Stomach (tissue), 9 donors: ENCODE results near the gene WDR93. TPM values are rescaled to one million over a fixed set of nuclear protein-coding genes. Genes with fewer than 3 reads are reported as not detected.

Source experiments
- DNase-seq, 2 donors: peaks; one replicate each; pipeline versions ENCODE4 v3.0.0 to v3.0.0-alpha.2; 2013 to 2019
- H3K27ac ChIP-seq, 5 donors: fragments of 200-600 bp in 4 of 5; sonication (generic) in 4 of 5; one replicate each; pipeline ENCODE4 v1.5.1; 2013 to 2019; ENCODE audit warnings: mild to moderate bottlenecking in 1 of 5, moderate library complexity in 1 of 5
- H3K27me3 ChIP-seq, 3 donors: fragments of 200-600 bp; sonication (generic); one replicate each; pipeline ENCODE4 v1.5.1; 2017 to 2019; ENCODE audit warnings: mixed run types in 1 of 3
- H3K36me3 ChIP-seq, 4 donors: fragments of 200-600 bp; sonication (generic); 1 replicate in 3 of 4; 2 replicates in 1 of 4; pipeline ENCODE4 v1.5.1; 2016 to 2019
- H3K4me1 ChIP-seq, 4 donors: fragments of 200-600 bp; sonication (generic); one replicate each; pipeline ENCODE4 v1.5.1; 2016 to 2019
- H3K4me3 ChIP-seq, 4 donors: fragments of 200-600 bp; sonication (generic) in 3 of 4; one replicate each; pipeline ENCODE4 v1.5.1; 2016 to 2019; ENCODE audit warnings: mild to moderate bottlenecking in 1 of 4
- H3K9me3 ChIP-seq, 4 donors: fragments of 200-600 bp; sonication (generic); one replicate each; pipeline ENCODE4 v1.5.1; 2016 to 2019
- CTCF ChIP-seq, 7 experiments: fragments of 450-650 bp in 4 of 7; fragments of 200-600 bp in 3 of 7; sonication (generic) in 3 of 7; IDR thresholded peaks; one replicate each; pipeline ENCODE4 v1.5.1; 2016 to 2019; ENCODE audit warnings: antibody characterized with exemption in 7 of 7, control low read depth in 2 of 7, mild to moderate bottlenecking in 1 of 7
- EP300 ChIP-seq: sonication (generic); formaldehyde crosslinking; IDR thresholded peaks from one replicate; pipeline ENCODE4 v1.6.1; 2017; ENCODE audit warnings: antibody characterized with exemption
- POLR2A ChIP-seq, 4 donors: fragments of 450-650 bp; IDR thresholded peaks; one replicate each; pipeline ENCODE4 v1.6.1; 2016; ENCODE audit warnings: antibody characterized with exemption in 4 of 4, control low read depth in 2 of 4, mild to moderate bottlenecking in 1 of 4, moderate library complexity in 1 of 4
- POLR2AphosphoS5 ChIP-seq, 3 donors: sonication (generic); formaldehyde crosslinking; IDR thresholded peaks; one replicate each; pipeline ENCODE4 v1.6.1; 2016; ENCODE audit warnings: antibody characterized with exemption in 3 of 3
- WGBS, 5 donors: extraction: QIAGEN DNeasy Blood & Tissue Kit in 3 of 5; methylation state at CpG; one replicate each; pipeline versions ENCODE4 v1.1.5 to v1.1.7; 2013 to 2018; 5-methylcytosine and 5-hydroxymethylcytosine counted together
- intact Hi-C: fragments of 100-400 bp; cut with DNase I; formaldehyde crosslinking; loops from one replicate; pipeline ENCODE4 v1.15.1; 2023; ENCODE audit warnings: low total_unique reads
- polyA plus RNA-seq, 3 donors: library from polyadenylated mRNA; stranded (reverse); fragments of 200-250 nt; gene quantifications; one replicate each; pipeline ENCODE4 v1.2.3, GENCODE V29; 2013
- total RNA-seq, 5 donors: library from RNA; depleted of rRNA; stranded (reverse); fragments of >200 nt; gene quantifications; one replicate each; pipeline versions ENCODE4 v1.1.0 to v1.2.3, GENCODE V29; 2014 to 2016
- donor health status: healthy with polysubstance abuse.
- donor health status: Bipolar disorder and iron deficiency.
- donor health status: healthy.

The WDR93 gene
- total and polyA plus RNA-seq, 8 donors = 0.10 TPM; not detected in 7

GRCh38 chr15:89746386-89746780 lies 55.8 kb downstream of the WDR93 start:
- Histone ChIP-seq H3K4me1 (peaks cover 11 to 26% (median 22%) of the 10 kb centered on the region in 4 donors), H3K4me3 (no peak overlapping the region), H3K36me3 (no peaks in the 10 kb centered on the region), H3K27ac (no peak overlapping the region), H3K27me3 (peaks cover 0 to 34% (median 7%) of the 10 kb centered on the region in 3 donors), H3K9me3 (no peaks in the 10 kb centered on the region)
- WGBS, 5 donors = 29 to 55% (median 42%) methylated on average over 9 of the region's 9 CpGs
- TF ChIP-seq POLR2AphosphoS5 (IDR thresholded peaks at IDR 0.05) = no peak
- no peak for TF ChIP-seq POLR2A (IDR thresholded peaks at IDR 0.05)
- TF ChIP-seq EP300 = no peak
- TF ChIP-seq CTCF (IDR thresholded peaks at IDR 0.05) = no peak
- intact Hi-C loops = loop anchor here (10.0 kb wide), 1 partner anchor 102 kb away; no protein-coding TSS in a partner anchor
- DNase-seq = peak in 1 of 2 donors; percentile 43

- no peak for TF ChIP-seq EP300
- TF ChIP-seq CTCF (IDR thresholded peaks at IDR 0.05) = no peak
- TF ChIP-seq POLR2AphosphoS5 (IDR thresholded peaks at IDR 0.05) = no peak
- TF ChIP-seq POLR2A (IDR thresholded peaks at IDR 0.05) = no peak
- DNase-seq = no peak
- Histone ChIP-seq H3K36me3 (no peaks in the 10 kb centered on the region), H3K9me3 (no peaks in the 10 kb centered on the region), H3K27ac (no peak overlapping the region), H3K4me1 (peaks cover 15 to 33% (median 26%) of the 10 kb centered on the region in 4 donors), H3K27me3 (peaks cover 0 to 34% (median 7%) of the 10 kb centered on the region in 3 donors), H3K4me3 (no peak overlapping the region)
- WGBS, 5 donors = 49 to 83% (median 69%) methylated on average over 23 to 28 of the region's 28 CpGs
- intact Hi-C loops = loop anchor here (10.0 kb wide), 1 partner anchor 103 kb away; no protein-coding TSS in a partner anchor
These were observed 57.4 kb downstream of the WDR93 start for GRCh38 chr15:89747708-89748682.

- intact Hi-C loops = loop anchor here (10.0 kb wide), 1 partner anchor 104 kb away; no protein-coding TSS in a partner anchor
- Histone ChIP-seq H3K4me1 (peaks cover 15 to 33% (median 26%) of the 10 kb centered on the region in 4 donors), H3K4me3 (no peak overlapping the region), H3K27ac (no peak overlapping the region), H3K36me3 (no peaks in the 10 kb centered on the region), H3K9me3 (no peaks in the 10 kb centered on the region), H3K27me3 (peaks cover 0 to 37% (median 7%) of the 10 kb centered on the region in 3 donors)
- DNase-seq = no peak
- 82 to 93% (median 87%) methylated on average over 7 of the region's 7 CpGs for WGBS, 5 donors
- TF ChIP-seq CTCF (IDR thresholded peaks at IDR 0.05) (no peak), POLR2A (IDR thresholded peaks at IDR 0.05) (no peak)
These were observed 58.4 kb downstream of the WDR93 start for GRCh38 chr15:89749054-89749453.

- no peak for TF ChIP-seq EP300
- TF ChIP-seq CTCF (IDR thresholded peaks at IDR 0.05) = no peak
- TF ChIP-seq POLR2AphosphoS5 (IDR thresholded peaks at IDR 0.05) = no peak
- TF ChIP-seq POLR2A (IDR thresholded peaks at IDR 0.05) = no peak
- DNase-seq = no peak
- Histone ChIP-seq H3K36me3 (no peaks in the 10 kb centered on the region), H3K4me3 (peak overlapping the region in 3 of 4 donors; percentile 66 to 72 (median 67)), H3K4me1 (peaks cover 15 to 33% (median 26%) of the 10 kb centered on the region in 4 donors), H3K27ac (no peak overlapping the region), H3K9me3 (no peaks in the 10 kb centered on the region), H3K27me3 (peaks cover 0 to 36% (median 7%) of the 10 kb centered on the region in 3 donors)
- intact Hi-C loops = loop anchor here (10.0 kb wide), 1 partner anchor 105 kb away; no protein-coding TSS in a partner anchor
- WGBS, 5 donors = 57 to 70% (median 61%) methylated on average over 4 of the region's 4 CpGs
These were observed 58.9 kb downstream of the WDR93 start for GRCh38 chr15:89749526-89749925.
